Endothelial cell (in vitro differentiated cells): ENCODE measurements around the gene TNNI3K. TPM values are rescaled to one million over a fixed set of nuclear protein-coding genes. Genes with fewer than 3 reads are reported as not detected.

ENCODE experiments used
- DNase-seq: peaks from one replicate; pipeline ENCODE4 v3.0.0; 2021; ENCODE audit warnings: low spot score
- H3K27ac Mint-ChIP-seq: one replicate; pipeline ENCODE4 v1.8.0; 2021; ENCODE audit warnings: mixed read lengths, inconsistent platforms; ENCODE audit not compliant: unreplicated experiment
- H3K27me3 Mint-ChIP-seq: one replicate; pipeline ENCODE4 v1.8.0; 2021; ENCODE audit warnings: mild to moderate bottlenecking, moderate library complexity, mixed read lengths, inconsistent platforms; ENCODE audit not compliant: unreplicated experiment
- H3K36me3 Mint-ChIP-seq: one replicate; pipeline ENCODE4 v1.8.0; 2021; ENCODE audit warnings: mild to moderate bottlenecking, low read depth, mixed read lengths, inconsistent platforms; ENCODE audit not compliant: unreplicated experiment
- H3K4me1 Mint-ChIP-seq: one replicate; pipeline ENCODE4 v1.8.0; 2021; ENCODE audit warnings: mild to moderate bottlenecking, mixed read lengths, inconsistent platforms; ENCODE audit not compliant: unreplicated experiment
- H3K4me3 Mint-ChIP-seq: one replicate; pipeline ENCODE4 v1.8.0; 2021; ENCODE audit warnings: mild to moderate bottlenecking, mixed read lengths, inconsistent platforms; ENCODE audit not compliant: unreplicated experiment
- H3K9me3 Mint-ChIP-seq: one replicate; pipeline ENCODE4 v1.8.0; 2021; ENCODE audit warnings: mixed read lengths, inconsistent platforms; ENCODE audit not compliant: unreplicated experiment
- CTCF ChIP-seq: fragments of 200-600 bp; sonication (generic); IDR thresholded peaks from one replicate; pipeline ENCODE4 v1.5.0; 2021; ENCODE audit warnings: antibody characterized with exemption; ENCODE audit not compliant: unreplicated experiment
- total RNA-seq: library from RNA; stranded (reverse); fragmentation: NEBNext Ultra II Directional; extraction: Animal tissue kit (Norgen Biotek cat#: 25700); gene quantifications from one replicate; pipeline ENCODE4 v1.2.1, GENCODE V29; 2021; ENCODE audit not compliant: unreplicated experiment

Gene TNNI3K
- total RNA-seq, 1 donor from 2014 or later, result not detected

- Mint-ChIP-seq H3K9me3 (no peaks in the 10 kb centered on the region), H3K27ac (no peak overlapping the region), H3K4me1 (no peaks in the 10 kb centered on the region), H3K36me3 (no peaks in the 10 kb centered on the region), H3K4me3 (no peak overlapping the region), H3K27me3 (no peaks in the 10 kb centered on the region)
- no peak for DNase-seq
- TF ChIP-seq CTCF, result no peak
Observed at GRCh38 chr1:74592580-74593355, 357.6 kb downstream of the TNNI3K start.

Other genes starting within 250 kb of the TNNI3K start
- gene LRRIQ3, start 37.2 kb upstream of the TNNI3K start, total RNA-seq, result 0.21 TPM
- gene FPGT, start 37.1 kb upstream of the TNNI3K start, total RNA-seq, result 11.7 TPM